GM18868 (cell line): ENCODE measurements around the gene PLPPR4.

Experiments
- ATAC-seq: cut with Tn5 transposase; IDR thresholded peaks from one replicate; pipeline ENCODE4 v1.9.1; 2021; ENCODE audit warnings: mild to moderate bottlenecking, moderate library complexity; ENCODE audit not compliant: unreplicated experiment

Gene PLPPR4

DNA sequence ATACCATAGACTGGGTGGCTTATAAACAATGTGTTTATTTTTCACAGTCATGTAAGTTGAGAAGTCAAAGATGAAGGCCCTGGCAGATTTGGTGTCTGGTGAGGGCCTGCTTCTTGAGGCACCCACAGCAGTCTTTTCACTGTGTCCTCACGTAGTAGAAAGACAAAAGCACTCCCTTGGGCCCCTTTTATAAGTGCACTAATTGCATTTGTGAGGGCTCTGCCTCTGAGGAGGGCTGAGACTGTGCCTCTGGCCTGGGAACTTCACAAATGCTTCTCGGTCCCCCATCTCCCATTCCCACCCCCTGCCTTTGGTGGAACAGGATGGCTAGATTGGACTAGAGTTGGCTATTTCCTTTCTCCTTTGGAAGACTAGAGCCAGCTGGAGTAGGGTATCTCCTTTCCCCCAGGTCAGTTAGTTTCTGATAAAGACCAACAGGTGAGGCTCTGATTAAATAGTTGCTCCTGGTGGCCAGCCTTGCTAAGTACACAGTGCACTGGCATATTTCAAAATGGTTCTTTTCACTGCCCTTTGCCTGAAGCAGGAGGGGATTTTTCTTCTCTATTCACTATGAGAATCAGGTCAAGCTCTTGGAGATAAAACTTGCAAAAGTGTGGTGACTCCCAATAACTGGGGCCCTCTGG is 82.9 kb downstream of the PLPPR4 start:
- no peak for ATAC-seq

DNA sequence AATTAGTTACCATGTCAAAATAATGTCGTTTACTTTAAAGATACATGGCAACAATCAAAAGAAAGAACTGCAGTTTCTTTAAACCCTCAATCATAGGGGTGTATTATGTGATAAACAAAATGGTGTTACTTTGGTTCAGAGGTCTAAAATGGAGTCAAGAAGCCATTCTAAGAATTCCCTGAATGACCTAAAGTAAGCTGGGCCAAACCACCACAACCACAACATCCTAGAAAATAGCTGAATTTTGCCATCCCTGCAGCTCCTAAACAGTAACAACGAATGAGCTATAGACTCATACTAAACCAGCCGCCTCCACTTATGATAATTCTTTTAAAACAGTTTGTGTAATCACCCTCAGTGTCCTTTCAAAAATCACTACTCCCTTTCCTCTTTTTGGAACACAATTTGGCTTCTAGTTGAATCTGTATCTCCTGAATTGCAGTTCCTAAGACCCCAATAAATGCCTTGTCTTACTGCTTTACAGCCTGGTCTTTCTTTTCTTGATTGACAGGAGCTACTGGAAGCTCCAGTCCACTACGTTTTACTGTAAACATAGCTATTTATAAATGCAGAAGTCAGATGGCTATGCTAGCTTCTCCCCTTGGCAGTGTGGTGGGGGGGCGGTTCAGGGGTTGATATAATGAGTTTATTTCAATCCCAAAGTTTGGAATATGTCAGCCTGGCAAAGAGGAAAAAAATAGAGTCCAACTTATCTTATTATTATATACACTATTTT is 84.3 kb downstream of the PLPPR4 start:
- no peak for ATAC-seq

DNA sequence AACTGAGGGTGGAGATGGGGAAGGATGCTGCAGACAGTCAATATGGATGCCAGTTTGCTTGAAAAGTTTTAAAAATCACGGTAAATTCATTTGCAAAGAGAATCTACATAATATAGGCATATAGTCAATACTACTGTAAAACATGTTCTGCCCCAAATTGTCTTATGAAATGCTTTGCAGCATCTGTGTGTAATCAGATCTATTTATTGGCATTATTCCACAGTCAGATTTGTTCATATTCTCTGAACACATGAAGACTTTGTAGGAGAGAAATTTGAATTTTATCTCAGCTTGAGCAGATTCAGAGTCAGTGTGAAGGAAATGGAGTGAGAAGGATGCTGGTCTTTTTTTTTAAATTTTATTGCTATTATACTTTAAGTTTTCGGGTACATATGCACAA is 88.5 kb downstream of the PLPPR4 start:
- no peak for ATAC-seq

DNA sequence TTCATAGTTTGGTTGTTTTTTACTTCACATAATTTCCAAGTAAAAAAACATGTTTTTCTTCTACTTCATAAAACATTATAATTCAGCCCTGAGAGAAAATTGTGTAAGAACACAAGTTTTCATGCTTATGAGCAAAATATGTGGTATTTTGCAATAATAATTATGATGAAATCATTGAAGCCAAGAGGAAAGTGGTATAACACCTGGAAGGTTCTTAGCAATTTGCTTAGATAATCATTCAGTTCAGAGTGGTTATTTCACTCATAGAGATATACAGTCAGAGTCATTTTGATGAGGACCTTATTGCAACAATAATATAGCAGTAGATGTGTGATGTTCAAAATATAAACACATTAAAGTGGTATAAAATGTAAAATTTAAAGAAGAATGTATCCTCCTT is 94.5 kb downstream of the PLPPR4 start:
- ATAC-seq, result no peak
